HG03039 (cell line): ENCODE measurements around the gene NME4.
A peak's percentile ranks its signal among the peaks of the same experiment; 100 is the strongest.
"Not testable (repeated sequence)": the region's sequence is repeated elsewhere in the genome, so short reads cannot be mapped to it uniquely, and the experiment has no call there.

Source experiments
- ATAC-seq: cut with Tn5 transposase; IDR thresholded peaks from one replicate; pipeline ENCODE4 v1.9.1; 2021; ENCODE audit warnings: mild to moderate bottlenecking, moderate library complexity; ENCODE audit not compliant: unreplicated experiment

NME4 gene

DNA sequence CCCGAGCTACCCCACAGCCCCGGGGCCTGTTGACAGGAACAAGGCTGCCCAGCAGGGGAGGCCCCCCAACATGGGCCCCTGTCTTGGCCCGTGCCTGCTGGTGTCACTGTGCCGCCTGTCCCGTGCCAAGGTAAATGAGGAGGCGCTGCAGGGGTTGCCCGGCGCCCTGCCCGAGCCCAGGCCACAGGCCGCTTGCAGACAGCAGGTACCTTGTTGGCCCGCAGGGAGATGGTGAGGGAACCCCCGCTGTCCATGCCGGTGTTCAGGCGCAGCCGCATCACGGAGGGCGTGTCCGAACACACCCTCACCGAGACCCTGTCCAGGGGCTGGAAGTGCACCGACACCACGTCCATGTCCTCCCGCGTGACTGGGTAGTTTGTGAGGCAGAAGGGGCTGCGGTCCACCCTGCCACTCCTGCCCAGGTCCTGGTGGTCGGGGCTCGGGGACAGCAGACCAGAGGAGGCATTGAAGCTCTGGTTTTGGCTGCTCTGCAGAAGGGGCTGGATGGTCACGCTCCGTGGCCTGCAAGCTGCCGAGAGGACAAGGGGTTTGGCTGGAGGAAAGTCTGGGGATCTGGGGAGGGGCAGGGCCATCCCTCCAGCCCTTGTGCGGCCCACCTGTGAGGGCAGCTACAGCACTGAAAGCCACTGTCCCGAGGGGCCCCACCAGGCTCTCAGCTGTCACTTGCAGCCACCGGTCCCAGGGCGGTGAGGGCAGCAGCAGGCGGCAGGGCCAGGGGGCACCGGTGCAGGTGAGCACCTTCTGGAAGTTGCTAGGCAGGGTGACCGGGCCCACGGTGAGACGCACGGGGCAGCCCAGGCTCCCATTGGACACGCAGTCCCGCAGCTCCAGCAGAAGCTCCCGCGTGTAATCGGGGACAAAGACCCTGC lies 20.8 kb upstream of the NME4 start:
- ATAC-seq = no peak

DNA sequence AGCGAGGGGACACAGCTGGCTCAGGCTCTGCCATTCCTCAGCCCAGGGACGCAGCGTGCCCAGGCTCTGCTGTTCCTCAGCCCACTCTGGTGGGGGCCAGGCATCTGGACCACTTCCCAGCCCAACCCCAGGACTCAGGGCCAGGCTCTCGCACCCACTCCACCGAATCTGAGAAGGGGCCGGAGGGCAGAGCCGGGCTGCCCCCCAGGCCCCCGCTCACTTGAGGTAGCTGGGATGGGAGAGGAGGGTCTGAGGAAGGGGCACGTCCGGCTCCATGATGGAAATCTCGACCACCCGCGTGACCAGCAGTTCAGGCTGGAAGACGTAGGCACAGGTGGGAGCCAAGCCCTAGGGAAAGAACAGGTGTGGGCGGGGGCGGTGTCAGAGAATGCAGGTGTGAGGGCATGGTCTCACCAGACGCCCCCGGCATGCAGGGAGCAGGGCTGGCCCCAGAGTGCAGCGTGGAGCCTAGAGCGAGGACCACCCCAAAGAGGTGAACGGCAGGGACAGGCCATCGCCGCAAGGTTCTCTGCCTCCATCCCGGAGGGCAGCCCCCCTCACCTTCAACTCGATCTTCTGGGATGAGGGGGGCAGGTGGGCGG lies 20.1 kb upstream of the NME4 start:
- no peak for ATAC-seq

DNA sequence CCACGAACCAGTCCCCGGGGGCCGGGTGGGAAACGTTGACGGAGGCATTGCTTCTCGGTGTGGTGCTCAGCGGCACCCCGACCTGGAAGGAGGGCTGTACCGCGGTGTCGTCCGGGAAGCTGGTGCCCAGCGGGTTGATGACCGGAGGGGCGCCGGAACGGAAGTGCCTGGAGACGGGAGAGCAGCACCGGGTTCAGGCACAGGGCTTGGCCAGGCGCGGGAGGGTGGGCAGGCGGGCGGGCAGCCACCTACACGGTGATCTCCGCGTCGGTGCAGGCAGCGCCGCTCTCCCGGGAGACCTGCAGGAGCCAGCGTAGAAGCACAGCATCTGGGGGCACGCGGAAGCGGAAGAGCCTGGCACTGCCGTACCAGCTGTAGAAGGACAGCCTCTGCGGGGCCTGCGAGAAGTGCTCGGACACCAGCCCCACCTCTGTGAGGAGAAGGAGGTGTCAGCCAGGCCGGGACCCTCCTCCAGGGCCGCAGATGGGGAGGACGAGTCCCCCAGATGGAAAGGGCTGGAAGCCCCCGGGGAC lies 19.5 kb upstream of the NME4 start:
- ATAC-seq = no peak

DNA sequence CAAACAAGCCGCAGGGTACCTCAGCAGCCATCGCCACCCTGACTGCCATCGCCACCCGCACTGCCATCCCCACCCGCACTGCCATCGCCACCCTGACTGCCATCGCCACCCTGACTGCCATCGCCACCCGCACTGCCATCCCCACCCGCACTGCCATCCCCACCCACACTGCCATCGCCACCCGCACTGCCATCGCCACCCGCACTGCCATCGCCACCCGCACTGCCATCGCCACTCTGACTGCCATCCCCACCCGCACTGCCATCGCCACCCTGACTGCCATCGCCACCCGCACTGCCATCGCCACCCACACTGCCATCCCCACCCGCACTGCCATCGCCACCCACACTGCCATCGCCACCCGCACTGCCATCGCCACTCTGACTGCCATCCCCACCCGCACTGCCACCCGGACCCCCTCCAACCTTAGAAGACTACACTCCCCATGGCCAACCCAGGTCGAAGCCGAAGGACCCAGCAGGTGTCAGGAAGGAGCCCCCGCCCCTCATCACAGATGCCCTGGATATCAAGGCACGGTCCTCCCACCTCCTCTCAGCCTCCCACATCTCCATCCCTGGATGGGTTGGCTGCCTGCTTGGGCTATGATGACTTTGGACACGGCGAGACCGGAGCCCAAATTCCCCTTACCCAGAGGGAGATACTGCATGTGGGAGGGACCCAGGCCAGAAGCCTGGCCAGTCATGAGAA lies 18.7 kb upstream of the NME4 start:
- not testable (repeated sequence) for ATAC-seq

DNA sequence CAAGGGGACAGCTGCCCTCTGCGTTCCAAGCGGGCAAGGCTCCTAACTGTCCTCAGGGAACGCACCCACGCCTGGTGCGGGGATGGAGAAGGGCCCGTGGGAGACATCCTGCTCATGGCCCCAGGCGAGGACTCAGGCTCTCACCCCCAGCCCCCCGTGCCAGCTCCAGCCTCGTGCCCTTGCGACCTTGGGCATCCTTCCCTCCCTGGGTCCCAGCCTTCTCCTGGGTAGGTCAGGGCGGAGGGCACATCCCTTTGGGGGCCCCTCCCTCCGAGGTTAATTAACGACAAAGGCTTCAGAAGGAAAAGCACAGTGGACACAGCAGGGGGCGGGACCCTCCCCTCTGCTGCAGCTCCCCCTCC lies 18.2 kb upstream of the NME4 start:
- ATAC-seq = no peak

DNA sequence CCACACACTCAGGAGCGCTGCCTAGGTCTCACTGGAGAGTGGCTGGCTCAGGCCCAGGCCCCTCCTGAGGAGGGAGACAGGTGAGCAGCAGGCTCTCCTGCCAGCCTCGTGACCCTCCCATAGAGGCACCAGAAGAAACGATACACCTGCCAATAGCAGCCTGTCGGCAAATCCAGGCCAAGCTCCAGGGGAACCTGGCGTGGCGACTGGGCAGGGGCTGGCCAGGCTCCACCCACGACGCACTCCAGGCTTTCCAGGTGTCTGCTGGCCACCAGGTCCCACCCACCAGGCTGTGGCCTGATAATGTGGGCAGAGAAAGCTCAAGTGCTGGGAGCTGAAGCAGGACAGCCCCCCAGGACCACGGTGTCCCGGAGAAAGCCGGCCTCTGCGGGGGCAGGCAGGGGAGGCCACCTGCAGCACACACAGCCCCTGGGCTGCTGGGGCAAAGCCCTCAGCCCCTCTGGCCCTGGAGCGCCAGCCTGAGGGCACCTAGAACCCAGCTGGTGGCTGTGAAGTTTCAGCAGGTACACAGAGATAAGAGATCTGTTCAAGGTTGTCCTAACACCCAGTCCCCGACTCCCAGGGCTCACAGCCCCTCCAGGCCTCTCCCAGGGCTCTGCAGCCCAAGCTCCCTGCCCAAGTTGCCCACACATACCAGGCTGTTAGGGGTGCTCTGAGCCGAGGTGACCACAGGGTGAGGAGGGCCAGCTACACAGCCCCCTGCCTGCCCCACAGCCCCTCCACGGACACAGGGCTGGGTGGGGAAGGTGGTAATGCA lies 17.6 kb upstream of the NME4 start:
- no peak for ATAC-seq

DNA sequence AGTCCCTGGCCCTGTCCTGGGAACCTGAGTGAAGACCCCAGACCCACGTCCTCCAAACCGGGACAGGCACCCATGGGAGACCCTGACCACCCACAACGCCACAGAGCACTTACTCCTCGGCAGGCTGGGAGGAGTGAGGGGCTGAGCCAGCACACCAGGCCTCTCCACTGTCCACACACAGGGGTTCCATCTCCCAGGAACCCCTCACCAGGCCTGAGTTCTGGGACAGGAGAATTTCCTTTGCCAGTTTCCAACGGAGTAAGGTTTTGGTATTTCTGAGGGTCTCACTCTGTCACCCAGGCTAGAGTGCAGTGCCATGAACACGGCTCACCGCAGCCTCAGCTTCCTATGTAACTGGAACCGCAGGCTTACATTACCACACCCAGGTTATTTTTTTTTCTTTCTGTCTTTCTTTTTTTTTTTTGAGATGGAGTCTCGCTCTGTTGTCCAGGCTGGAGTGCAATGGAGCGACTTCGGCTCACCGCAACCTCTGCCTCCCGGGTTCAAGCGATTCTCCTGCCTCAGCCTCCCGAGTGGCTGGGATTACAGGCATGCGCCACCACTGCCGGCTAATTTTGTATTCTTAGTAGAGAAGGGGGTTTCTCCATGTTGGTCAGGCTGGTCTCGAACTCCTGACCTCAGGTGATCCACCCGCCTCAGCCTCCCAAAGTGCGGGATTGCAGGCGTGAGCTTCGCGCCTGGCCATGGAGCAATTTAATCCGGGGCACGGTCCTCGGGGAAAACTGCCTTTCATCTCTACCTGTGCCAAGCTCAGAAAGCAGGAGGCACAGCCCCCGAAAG lies 16.8 kb upstream of the NME4 start:
- no peak for ATAC-seq

DNA sequence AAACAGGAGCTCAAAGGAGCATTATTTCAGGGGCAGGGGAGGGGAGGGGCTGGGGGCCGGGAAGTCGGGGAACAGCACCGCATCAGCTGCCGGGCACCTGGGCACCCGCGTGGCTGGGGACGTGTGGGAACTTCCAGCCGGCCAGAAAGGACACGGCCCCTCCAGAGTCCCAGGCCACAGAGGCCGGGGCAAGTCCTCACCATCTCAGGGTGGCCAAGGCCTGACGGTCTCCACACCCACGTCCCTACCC lies 16.3 kb upstream of the NME4 start:
- no peak for ATAC-seq

DNA sequence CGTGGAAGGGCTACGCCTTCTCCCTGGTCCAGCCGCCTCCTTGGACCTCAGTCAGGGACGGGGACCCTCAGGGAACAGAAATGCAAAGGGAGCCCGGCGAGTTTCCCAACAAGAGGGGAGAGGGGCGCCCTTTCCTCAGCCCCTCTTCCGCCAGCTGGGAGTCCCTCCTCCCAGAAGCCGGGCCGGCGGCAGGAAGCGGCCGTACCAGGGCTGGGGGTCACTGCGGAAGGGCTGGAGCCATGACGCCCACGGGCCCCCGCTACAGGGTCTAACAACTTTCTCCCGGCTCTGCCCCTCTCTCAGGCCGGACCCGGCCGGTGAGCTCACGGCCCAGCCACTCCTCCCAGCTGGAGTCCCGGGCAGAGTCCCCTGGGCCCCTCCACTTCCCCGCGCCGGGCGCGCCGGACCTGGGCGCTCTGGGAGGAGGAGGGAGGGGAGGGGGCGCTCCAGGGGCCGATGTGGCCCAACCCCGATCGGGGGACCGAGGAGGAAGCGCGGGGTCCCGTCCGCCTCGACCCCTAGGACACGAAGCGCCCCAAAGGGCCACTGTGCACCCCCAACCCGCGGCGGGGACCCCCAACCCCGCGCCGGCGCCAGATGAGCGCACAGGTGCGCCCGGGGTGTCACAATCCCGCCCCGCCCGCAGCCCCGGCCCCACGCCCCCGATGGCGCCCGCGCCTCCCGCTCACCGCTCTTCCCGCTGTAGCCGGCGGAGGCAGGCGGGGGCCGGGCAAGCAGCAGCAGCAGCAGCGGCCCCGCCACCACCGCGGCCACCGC lies 15.8 kb upstream of the NME4 start:
- peak; percentile 13 for ATAC-seq

DNA sequence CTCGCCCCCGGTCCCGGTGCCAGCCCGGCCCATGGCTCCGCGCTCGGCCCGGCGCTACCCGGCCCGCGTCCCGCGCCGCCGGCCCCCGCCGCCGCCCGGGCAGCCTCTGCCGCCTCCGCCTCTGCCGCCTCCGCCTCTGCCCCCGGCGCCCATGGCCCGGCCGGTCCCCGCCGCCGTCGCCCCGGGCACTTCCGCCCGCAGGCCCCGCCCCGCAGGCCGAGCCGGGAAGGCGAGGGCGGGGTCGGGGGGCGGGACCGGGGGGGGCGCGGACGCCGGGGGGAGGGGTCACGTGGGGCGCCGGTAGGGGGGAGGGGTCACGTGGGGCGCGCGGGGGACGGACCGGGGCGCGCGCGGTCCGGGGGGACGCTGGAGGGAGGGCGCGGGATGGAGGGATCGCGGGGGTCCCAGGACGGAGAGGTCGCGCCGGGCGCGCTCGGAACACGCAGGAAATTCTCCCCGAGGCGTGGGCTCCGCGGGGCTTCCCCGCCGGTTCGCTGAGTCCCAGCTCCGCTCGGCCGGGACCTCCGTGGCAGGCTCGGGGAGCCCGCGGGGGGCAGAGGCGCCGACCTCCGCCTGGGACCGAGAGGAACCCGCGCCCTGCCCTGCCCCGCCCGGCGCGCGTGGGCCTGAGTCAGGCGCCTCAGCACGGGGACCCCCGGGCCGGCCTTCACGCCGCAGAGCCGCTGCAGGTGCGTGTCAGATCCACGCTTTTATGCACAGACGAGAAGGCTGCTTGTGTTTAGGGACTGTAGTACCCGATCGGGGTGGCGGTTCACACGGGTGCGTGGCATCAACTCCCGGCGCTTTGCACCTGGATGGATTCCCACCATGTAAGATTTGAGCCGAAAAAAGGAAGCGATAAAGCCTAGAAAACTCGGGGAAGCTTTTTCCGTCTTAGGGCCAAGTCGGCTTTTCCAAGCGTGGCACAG lies 14.9 kb upstream of the NME4 start, which contains the start of gene PGAP6:
TSS of gene PGAP6 (minus strand) at position 190 of the 929 bp plus-strand sequence. CDS start at position 33, 157 bp downstream.
- peak; percentile 44 for ATAC-seq

DNA sequence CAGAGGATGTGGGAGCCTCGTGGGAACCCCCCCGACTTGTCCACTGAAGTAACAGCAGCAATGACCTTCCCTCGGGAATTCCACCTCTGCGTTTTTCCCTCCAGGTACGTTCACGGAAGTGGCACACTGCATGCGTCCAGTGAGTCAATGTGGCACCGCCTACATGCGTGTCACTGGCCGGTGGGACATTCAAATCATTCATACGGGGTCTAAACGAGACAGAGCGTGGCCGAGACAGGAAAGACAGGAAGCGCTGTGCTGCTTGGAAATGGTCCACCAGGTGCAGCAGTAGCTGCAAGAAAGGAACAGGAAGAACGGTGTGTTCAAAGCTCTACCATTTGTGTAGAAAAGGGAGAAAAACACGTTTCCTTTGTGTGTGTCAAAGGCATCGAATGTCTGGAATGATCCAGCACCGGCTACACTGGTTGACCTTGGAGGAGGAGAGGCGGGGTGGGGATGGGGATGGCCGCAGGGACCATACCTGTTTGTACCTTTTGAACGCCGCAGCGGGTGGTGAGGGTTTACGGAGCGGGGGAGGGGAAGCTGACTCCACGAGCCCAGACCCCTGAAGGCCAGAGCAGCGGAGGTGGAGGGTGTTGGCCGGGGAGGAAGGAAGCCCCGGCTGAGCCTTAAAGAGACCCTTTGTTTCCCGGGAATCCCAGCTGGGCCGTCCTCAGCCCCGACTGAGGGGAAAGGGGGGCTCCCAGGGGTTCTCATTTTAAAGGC lies 13.5 kb upstream of the NME4 start:
- no peak for ATAC-seq

DNA sequence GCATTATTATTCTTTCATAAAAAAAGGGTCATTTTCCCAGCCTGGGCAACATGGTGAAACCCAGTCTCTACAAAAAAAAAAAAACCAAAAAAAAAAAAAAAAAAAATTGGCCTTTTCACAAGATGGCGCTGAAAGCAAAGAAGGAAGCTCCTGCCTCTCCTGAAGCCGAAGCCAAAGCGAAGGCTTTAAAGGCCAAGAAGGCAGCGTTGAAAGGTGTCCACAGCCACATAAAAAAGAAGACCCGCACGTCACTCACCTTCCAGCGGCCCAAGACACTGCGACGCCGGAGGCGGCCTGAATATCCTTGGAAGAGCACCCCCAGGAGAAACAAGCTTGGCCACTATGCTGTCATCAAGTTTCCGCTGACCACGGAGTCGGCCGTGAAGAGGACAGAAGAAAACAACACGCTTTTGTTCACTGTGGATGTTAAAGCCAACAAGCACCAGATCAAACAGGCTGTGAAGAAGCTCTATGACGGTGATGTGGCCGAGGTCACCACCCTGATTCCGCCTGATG lies 10.3 kb upstream of the NME4 start:
- no peak for ATAC-seq

DNA sequence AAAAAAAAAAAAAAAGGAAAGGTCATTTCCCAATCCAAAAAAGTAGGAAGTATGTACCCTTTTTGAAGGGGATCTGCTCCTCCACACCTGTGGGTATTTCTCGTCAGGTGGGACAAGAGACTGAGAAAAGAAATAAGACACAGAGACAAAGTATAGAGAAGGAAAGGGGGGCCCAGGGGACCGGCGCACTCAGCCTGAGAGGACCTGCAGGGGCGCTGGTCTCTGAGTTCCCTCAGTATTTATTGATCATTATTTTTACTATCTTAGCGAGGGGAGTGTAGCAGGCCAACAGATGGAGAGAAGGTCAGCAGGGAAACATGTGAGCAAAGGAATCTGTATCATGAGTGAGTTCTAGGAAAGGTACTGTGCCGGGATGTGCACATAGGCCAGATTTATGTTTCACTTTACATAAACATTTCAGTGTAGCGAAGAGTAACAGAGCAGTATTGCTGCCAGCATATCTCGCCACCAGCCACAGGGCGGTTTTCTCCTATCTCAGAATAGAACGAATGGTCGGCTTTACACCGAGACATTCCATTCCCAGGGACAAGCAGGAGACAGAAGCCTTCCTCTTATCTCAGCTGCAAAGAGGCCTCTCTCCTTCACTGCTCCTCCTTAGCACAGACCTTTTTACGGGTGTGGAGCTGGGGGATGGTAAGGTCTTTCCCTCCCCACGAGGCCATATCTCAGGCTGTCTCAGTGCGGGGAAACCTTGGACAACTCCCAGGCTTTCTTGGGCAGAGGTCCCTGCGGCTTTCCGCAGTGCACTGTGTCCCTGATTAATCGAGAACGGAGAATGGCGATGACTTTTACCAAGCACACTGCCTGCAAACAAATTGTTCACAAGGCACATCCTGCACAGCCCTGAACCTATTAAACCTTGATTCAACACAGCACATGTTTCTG lies 9.0 kb upstream of the NME4 start:
- ATAC-seq = not testable (repeated sequence)

DNA sequence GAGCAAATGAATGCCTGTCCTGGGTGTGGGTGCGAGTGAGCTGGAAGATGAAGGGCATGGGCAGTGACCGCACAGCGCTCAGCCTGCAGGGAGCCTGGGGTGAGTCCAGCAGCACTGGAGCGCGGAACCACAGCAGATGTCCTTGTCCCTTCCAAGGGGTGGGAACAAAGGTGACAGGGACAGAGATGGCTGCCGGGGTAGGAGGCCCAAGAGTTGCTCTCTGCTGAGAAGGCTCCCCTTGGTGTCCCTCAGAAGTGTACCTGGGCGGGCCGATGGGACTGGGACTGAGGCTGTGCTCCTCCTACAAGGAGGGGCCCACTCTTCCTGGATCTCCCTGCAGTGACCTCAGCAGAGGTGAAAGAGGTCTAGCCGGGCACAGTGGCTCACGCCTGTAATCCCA lies 7.6 kb upstream of the NME4 start:
- no peak for ATAC-seq

DNA sequence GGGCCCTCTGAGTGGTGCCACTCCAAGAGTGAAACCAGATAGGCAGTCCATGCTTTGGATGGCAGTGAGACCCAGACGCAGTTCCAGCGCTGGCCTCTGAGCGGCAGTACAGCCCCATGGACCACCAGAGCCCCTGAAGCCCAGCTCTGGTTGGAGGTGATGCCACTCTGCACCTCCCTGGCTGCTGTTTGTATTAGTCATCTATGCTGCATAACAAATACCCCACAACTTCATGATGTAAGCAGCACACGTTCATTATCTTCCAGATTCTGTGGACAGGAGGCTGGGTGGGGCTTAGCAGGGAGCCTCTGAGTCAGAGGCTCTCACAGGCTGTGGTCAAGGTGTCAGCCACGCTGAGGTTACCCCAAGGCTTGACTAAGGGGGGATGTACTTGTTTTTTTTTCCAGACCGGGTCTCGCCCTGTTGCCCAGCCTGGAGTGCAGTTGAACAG lies 5.1 kb upstream of the NME4 start:
- no peak for ATAC-seq

DNA sequence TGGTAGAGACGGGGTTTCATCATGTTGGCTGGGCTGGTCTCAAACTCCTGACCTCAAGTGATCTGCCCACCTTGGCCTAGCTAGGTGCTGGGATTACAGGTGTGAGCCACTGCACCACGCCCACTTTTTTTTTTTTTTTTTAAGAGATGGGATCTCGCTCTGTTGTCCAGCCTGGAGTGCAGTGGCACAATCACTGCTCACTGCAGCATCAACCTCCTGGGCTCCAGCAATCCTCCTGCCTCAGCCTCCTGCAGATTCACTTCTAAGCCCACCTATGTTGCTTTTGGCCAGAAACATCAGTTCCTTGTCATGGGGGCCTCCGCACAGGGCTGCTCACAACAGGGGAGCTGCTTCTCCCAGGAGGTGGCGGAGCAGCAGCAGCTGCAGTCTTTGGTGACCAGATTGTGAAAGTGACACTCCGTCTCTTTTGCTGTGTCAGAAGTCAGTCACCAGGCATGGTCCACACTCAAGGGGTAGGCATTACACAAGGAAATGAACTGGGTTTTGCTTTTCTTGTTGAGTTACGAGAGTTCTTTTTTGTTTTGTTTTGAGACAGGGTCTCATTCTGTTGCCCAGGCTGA lies 4.5 kb upstream of the NME4 start:
- ATAC-seq = no peak
